Measurements from ENCODE around the gene LRTM1. TPM values are rescaled to one million over a fixed set of nuclear protein-coding genes. Genes with fewer than 3 reads are reported as not detected.

Gene LRTM1
- total RNA-seq, 4 donors from 2014 or later: not detected

- Histone ChIP-seq H3K4me3 (no peak overlapping the region), H3K9me3 (no peaks in the 10 kb centered on the region), H3K36me3 (no peaks in the 10 kb centered on the region), H3K27ac (no peak overlapping the region), H3K4me1 (no peaks in the 10 kb centered on the region), H3K27me3 (no peaks in the 10 kb centered on the region)
- DNase-seq: no peak
- intact Hi-C loops (cut with DNase I; ENCODE audit: low total_unique reads) (no loop called here), in situ Hi-C loops (cut with MboI; ENCODE audit: low pct_ligation_motif_present in 1 of 4, low pct_unique_long_range_greater_than_20kb in 1 of 4, low sequenced_read_pairs in 3 of 4) (no loop called here)
- WGBS, 2 donors (ENCODE audit: low coverage in 1 of 2): 62 to 79% methylated on average over 2 of the region's 2 CpGs
- TF ChIP-seq CTCF (IDR thresholded peaks at IDR 0.05): no peak
Observed at GRCh38 chr3:54914180-54914579, 13.7 kb downstream of the LRTM1 start.

- H3K4me1 ChIP-seq: no peaks in the 10 kb centered on the region
- no peak overlapping the region for H3K4me3 ChIP-seq
- no peak overlapping the region for H3K27ac ChIP-seq
- no peak for DNase-seq
- H3K27me3 ChIP-seq: no peaks in the 10 kb centered on the region
- no peaks in the 10 kb centered on the region for H3K36me3 ChIP-seq
- no peak for TF ChIP-seq CTCF (IDR thresholded peaks at IDR 0.05)
- no peak for TF ChIP-seq POLR2A (IDR thresholded peaks at IDR 0.05)
- TF ChIP-seq POLR2AphosphoS5 (IDR thresholded peaks at IDR 0.05): no peak
- no peak for TF ChIP-seq EP300 (IDR thresholded peaks at IDR 0.05; ENCODE audit: low read depth)
- intact Hi-C loops (cut with DNase I; ENCODE audit: low total_unique reads) (no loop called here), in situ Hi-C loops (cut with MboI; ENCODE audit: low pct_ligation_motif_present in 1 of 4, low pct_unique_long_range_greater_than_20kb in 1 of 4, low sequenced_read_pairs in 3 of 4) (no loop called here)
- WGBS, 2 donors (ENCODE audit: low coverage in 1 of 2): 64 to 93% methylated on average over 2 of the region's 2 CpGs
- H3K9me3 ChIP-seq: no peaks in the 10 kb centered on the region
Observed at GRCh38 chr3:54909191-54909590, 18.7 kb downstream of the LRTM1 start.

DNA sequence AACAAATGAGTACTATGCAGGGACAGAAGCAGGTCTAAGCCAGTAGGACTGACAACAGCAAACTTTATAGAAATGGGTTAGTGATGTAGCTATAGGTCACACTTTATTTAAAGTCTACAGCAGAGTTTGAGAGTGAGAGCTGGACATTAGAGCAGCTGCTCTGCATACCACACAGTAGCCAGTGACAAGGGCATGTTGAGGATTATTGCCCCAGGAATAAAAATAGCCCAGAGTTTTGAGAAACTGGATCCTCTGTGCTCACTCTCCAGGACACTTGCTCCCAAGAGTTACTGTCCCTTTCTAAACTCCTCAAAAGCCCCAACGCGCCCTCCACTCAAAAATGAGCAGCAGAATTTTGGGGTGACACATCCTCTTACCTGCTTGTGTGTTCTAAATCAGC lies 21.1 kb downstream of the LRTM1 start:
- TF ChIP-seq POLR2AphosphoS5 (IDR thresholded peaks at IDR 0.05) (no peak), POLR2A (IDR thresholded peaks at IDR 0.05) (no peak), EP300 (IDR thresholded peaks at IDR 0.05; ENCODE audit: low read depth) (no peak), CTCF (IDR thresholded peaks at IDR 0.05) (no peak)

GRCh38 chr3:54905920-54906319 lies 21.9 kb downstream of the LRTM1 start:
- no peaks in the 10 kb centered on the region for H3K27me3 ChIP-seq
- H3K4me3 ChIP-seq: no peak overlapping the region
- 86% methylated on average over 3 of the region's 3 CpGs; no CpG with 5 or more reads in 1 of the 2 donors for WGBS, 2 donors (ENCODE audit: low coverage in 1 of 2)
- no peaks in the 10 kb centered on the region for H3K36me3 ChIP-seq
- no peak for DNase-seq
- intact Hi-C loops (cut with DNase I; ENCODE audit: low total_unique reads): no loop called here
- peaks cover 0 to 5% (median 0%) of the 10 kb centered on the region in 4 donors for H3K4me1 ChIP-seq
- no peak for TF ChIP-seq POLR2A (IDR thresholded peaks at IDR 0.05)
- no peak for TF ChIP-seq EP300 (IDR thresholded peaks at IDR 0.05; ENCODE audit: low read depth)
- no peak for TF ChIP-seq CTCF (IDR thresholded peaks at IDR 0.05)
- no peak for TF ChIP-seq POLR2AphosphoS5 (IDR thresholded peaks at IDR 0.05)
- in situ Hi-C loops (cut with MboI; ENCODE audit: low pct_ligation_motif_present in 1 of 4, low pct_unique_long_range_greater_than_20kb in 1 of 4, low sequenced_read_pairs in 3 of 4): no loop called here
- H3K27ac ChIP-seq: no peak overlapping the region
- no peaks in the 10 kb centered on the region for H3K9me3 ChIP-seq

More for the DNA sequence above, 21.1 kb downstream of the LRTM1 start:
- no peak for DNase-seq
- intact Hi-C loops (cut with DNase I; ENCODE audit: low total_unique reads) (no loop called here), in situ Hi-C loops (cut with MboI; ENCODE audit: low pct_ligation_motif_present in 1 of 4, low pct_unique_long_range_greater_than_20kb in 1 of 4, low sequenced_read_pairs in 3 of 4) (no loop called here)
- 96% methylated on average over 2 of the region's 2 CpGs; no CpG with 5 or more reads in 1 of the 2 donors for WGBS, 2 donors (ENCODE audit: low coverage in 1 of 2)
- H3K36me3 ChIP-seq: no peaks in the 10 kb centered on the region
- no peaks in the 10 kb centered on the region for H3K9me3 ChIP-seq
- no peaks in the 10 kb centered on the region for H3K27me3 ChIP-seq
- H3K4me1 ChIP-seq: no peaks in the 10 kb centered on the region
- no peak overlapping the region for H3K27ac ChIP-seq
- no peak overlapping the region for H3K4me3 ChIP-seq
